GM12878 (cell line): ENCODE data around the gene GRIK3. TPM values are rescaled to one million over a fixed set of nuclear protein-coding genes. Genes with fewer than 3 reads are reported as not detected.

Experiments
- ATAC-seq: fragments of 200-7000 bp; cut with Tn5 transposase; 3 replicates; pipeline ENCODE4 v1.9.1; 2020; ENCODE audit warnings: mild to moderate bottlenecking, moderate library complexity
- BruUV-seq: library from RNA; stranded (reverse); fragments of 400-500 nt; replicated peaks from 2 replicates; lab custom pipeline; 2021; lab: Mats Ljungman, UMichigan
- CTCF ChIA-PET: fragments of 300-600 bp; sonication (Branson Sonifier 250); formaldehyde crosslinking; extraction: SDS; loops from one replicate; lab custom pipeline; 2021; ENCODE audit warnings: inconsistent platforms; lab: Yijun Ruan, JAX
- POLR2A ChIA-PET: fragments of 350-600 bp; formaldehyde crosslinking; extraction: SDS; loops from one replicate; lab custom pipeline; 2021; ENCODE audit warnings: inconsistent platforms; lab: Charles Lee
- RAD21 ChIA-PET: fragments of 300-600 bp; sonication (Branson Sonifier 250); formaldehyde crosslinking; loops from one replicate; lab custom pipeline; 2023; ENCODE audit warnings: antibody characterized with exemption; ENCODE audit not compliant: unreplicated experiment; lab: Charles Lee
- SMC1A ChIA-PET: fragments of 300-600 bp; sonication (Branson Sonifier 250); formaldehyde crosslinking; loops from one replicate; lab custom pipeline; 2023; ENCODE audit not compliant: unreplicated experiment, uncharacterized antibody; lab: Charles Lee
- DNase-seq: peaks from one replicate; pipeline ENCODE4 v3.0.0-alpha.2; 2011; ENCODE audit warnings: low read depth, low spot score
- FAIRE-seq: peaks from 3 replicates; lab custom pipeline; 2011; peaks lifted over from hg19 to GRCh38; lab: Jason Lieb, UNC
- H2AFZ ChIP-seq: 2 replicates; pipeline ENCODE4 v1.6.0; 2011; ENCODE audit warnings: low read depth, low read length, control low read depth; ENCODE audit not compliant: control insufficient read depth
- H3K27ac ChIP-seq: 2 replicates; pipeline ENCODE4 v1.5.1; 2011; ENCODE audit warnings: control low read depth; ENCODE audit not compliant: control insufficient read depth, insufficient read depth
- H3K27me3 ChIP-seq, 2 experiments: replicated peaks in 1 of 2; 2 replicates each; pipeline versions ENCODE4 v1.6.0 to v1.6.1; 2011; ENCODE audit warnings: low read length in 1 of 2; ENCODE audit not compliant: control insufficient read depth in 2 of 2, insufficient read depth in 2 of 2
- H3K36me3 ChIP-seq, 2 experiments: 2 replicates each; pipeline ENCODE4 v1.5.1; 2011; ENCODE audit warnings: low read length in 1 of 2; ENCODE audit not compliant: control insufficient read depth in 2 of 2, insufficient read depth in 2 of 2
- H3K4me1 ChIP-seq: 2 replicates; pipeline ENCODE4 v1.6.1; 2011; ENCODE audit warnings: mild to moderate bottlenecking, low read length, moderate library complexity, mixed read lengths; ENCODE audit not compliant: control insufficient read depth, insufficient read depth
- H3K4me2 ChIP-seq: 2 replicates; pipeline ENCODE4 v1.6.0; 2011; ENCODE audit warnings: control low read depth; ENCODE audit not compliant: control insufficient read depth, insufficient read depth
- H3K4me3 ChIP-seq: fragments of 200-600 bp; sonication (generic); 2 replicates; pipeline ENCODE4 v1.5.1; 2016
- H3K79me2 ChIP-seq: 2 replicates; pipeline ENCODE4 v1.6.0; 2011; ENCODE audit warnings: low read length; ENCODE audit not compliant: control insufficient read depth, insufficient read depth
- H3K9ac ChIP-seq: 2 replicates; pipeline ENCODE4 v1.8.0; 2011; ENCODE audit warnings: low read length, control low read depth, mixed read lengths; ENCODE audit not compliant: control insufficient read depth, insufficient read depth
- H3K9me3 ChIP-seq: replicated peaks from 3 replicates; pipeline ENCODE4 v1.5.1; 2011; ENCODE audit warnings: mild to moderate bottlenecking, low read length; ENCODE audit not compliant: control insufficient read depth, insufficient read depth
- H4K20me1 ChIP-seq: 2 replicates; pipeline ENCODE4 v1.6.0; 2011; ENCODE audit not compliant: control insufficient read depth, insufficient read depth
- ATF7 ChIP-seq: fragments of 450-650 bp; IDR thresholded peaks from 2 replicates; pipeline ENCODE4 v1.6.1; 2016; ENCODE audit warnings: low read depth, mild to moderate bottlenecking
- EGR1 ChIP-seq, 2 experiments: IDR thresholded peaks; 1 replicate in 1 of 2; 2 replicates in 1 of 2; pipeline ENCODE4 v1.6.1; 2011 to 2012; ENCODE audit warnings: low read depth in 2 of 2, low read length in 2 of 2, borderline replicate concordance in 1 of 2, mild to moderate bottlenecking in 1 of 2, moderate library complexity in 1 of 2
- JUNB ChIP-seq: IDR thresholded peaks from 2 replicates; pipeline ENCODE4 v1.6.1; 2016; ENCODE audit warnings: antibody characterized with exemption, mild to moderate bottlenecking
- MYC ChIP-seq: IDR thresholded peaks from 2 replicates; pipeline ENCODE4 v1.6.1; 2011; ENCODE audit warnings: mild to moderate bottlenecking, low read length, moderate library complexity, inconsistent platforms; ENCODE audit not compliant: insufficient read depth, insufficient replicate concordance, insufficient read length, severe bottlenecking
- RBBP5 ChIP-seq: fragments of 200-600 bp; sonication (generic); conservative IDR thresholded peaks from 2 replicates; pipeline ENCODE4 v1.6.1; 2016
- WGBS: methylation state at CpG from one replicate; pipeline ENCODE4 v1.1.6; 2016; ENCODE audit warnings: low lambda C conversion rate; ENCODE audit not compliant: insufficient replicate concordance, insufficient coverage; ENCODE audit errors: missing lambda C conversion rate; 5-methylcytosine and 5-hydroxymethylcytosine counted together
- in situ Hi-C: fragments of 300-500 bp; cut with MboI; formaldehyde crosslinking; loops from 9 replicates; pipeline ENCODE4 v1.14.3; 2018; ENCODE audit warnings: mixed read lengths
- intact Hi-C: fragments of 100-400 bp; cut with micrococcal nuclease; formaldehyde crosslinking; loops from one replicate; pipeline ENCODE4 v1.14.2; 2022; ENCODE audit not compliant: unreplicated experiment
- polyA plus RNA-seq, 11 experiments: library from polyadenylated mRNA; depleted of rRNA in 4 of 11; unstranded in 6 of 11; stranded (reverse) in 5 of 11; fragments of >200 nt; fragmentation: Nextera tagmentation in 4 of 11; fragmentation: Illumina TruSeq in 1 of 11; extraction: Ambion mirVana in 4 of 11; extraction: Trizol in 1 of 11; gene quantifications; 1 replicate in 1 of 11; 2 replicates in 10 of 11; pipeline versions ENCODE4 v1.2.1 to v1.2.3, GENCODE V29; 2011 to 2016; ENCODE audit warnings: inconsistent platforms in 2 of 11, missing spikeins in 2 of 11, low read depth in 1 of 11
- total RNA-seq, 4 experiments: library from RNA; depleted of rRNA in 3 of 4; stranded (reverse); fragments of >200 nt in 3 of 4; fragmentation: Illumina TruSeq in 1 of 4; extraction: Trizol in 1 of 4; gene quantifications; 2 replicates each; pipeline versions ENCODE4 v1.2.1 to v1.2.3, GENCODE V29; 2013 to 2021
- TF ChIP-seq, protein P1 (sequence below), 3 experiments: IDR thresholded peaks in 2 of 3; conservative IDR thresholded peaks in 1 of 3; 2 replicates each; pipeline ENCODE4 v1.5.1; 2011; ENCODE audit warnings: low read depth in 3 of 3, low read length in 3 of 3, mild to moderate bottlenecking in 3 of 3, control low read depth in 2 of 3, moderate library complexity in 2 of 3, inconsistent platforms in 1 of 3, mixed read lengths in 1 of 3; ENCODE audit not compliant: control insufficient read depth in 2 of 3, insufficient read depth in 1 of 3; ENCODE audit errors: extremely low read depth in 1 of 3

Gene GRIK3
- total and polyA plus RNA-seq, 10 of the 15 experiments (the other 5 are each of a cell fraction or from before 2014, with no cell fraction given): not detected

GRCh38 chr1:36981771-36982622, 52.3 kb downstream of the GRIK3 start:
- CTCF ChIA-PET: no interaction called here
- in situ Hi-C loops: no loop called here
- Histone ChIP-seq H3K4me2 (no peak overlapping the region), H3K9ac (no peak overlapping the region), H3K27ac (no peak overlapping the region)
- TF ChIP-seq MYC: no peak
- TF ChIP-seq, protein P1, sequence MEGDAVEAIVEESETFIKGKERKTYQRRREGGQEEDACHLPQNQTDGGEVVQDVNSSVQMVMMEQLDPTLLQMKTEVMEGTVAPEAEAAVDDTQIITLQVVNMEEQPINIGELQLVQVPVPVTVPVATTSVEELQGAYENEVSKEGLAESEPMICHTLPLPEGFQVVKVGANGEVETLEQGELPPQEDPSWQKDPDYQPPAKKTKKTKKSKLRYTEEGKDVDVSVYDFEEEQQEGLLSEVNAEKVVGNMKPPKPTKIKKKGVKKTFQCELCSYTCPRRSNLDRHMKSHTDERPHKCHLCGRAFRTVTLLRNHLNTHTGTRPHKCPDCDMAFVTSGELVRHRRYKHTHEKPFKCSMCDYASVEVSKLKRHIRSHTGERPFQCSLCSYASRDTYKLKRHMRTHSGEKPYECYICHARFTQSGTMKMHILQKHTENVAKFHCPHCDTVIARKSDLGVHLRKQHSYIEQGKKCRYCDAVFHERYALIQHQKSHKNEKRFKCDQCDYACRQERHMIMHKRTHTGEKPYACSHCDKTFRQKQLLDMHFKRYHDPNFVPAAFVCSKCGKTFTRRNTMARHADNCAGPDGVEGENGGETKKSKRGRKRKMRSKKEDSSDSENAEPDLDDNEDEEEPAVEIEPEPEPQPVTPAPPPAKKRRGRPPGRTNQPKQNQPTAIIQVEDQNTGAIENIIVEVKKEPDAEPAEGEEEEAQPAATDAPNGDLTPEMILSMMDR (IDR thresholded peaks at IDR 0.05 in 2 of 3, conservative IDR thresholded peaks at IDR 0.05 in 1 of 3; ENCODE audit: control insufficient read depth in 2 of 3, extremely low read depth in 1 of 3, insufficient read depth in 1 of 3, low read depth in 3 of 3, low read length in 3 of 3): no peak
- no peak for TF ChIP-seq ATF7
- TF ChIP-seq JUNB: no peak
- no peak for TF ChIP-seq EGR1 (IDR thresholded peaks at IDR 0.05; ENCODE audit: borderline replicate concordance in 1 of 2, low read depth in 2 of 2, low read length in 2 of 2)
- no peak for TF ChIP-seq RBBP5
- TF ChIP-seq, all 136 proteins: peak for 0
- no peak overlapping the region for H3K4me3 ChIP-seq
- no peaks in the 10 kb centered on the region for H3K36me3 ChIP-seq
- DNase-seq: no peak
- H2AFZ ChIP-seq: no peak overlapping the region
- H3K79me2 ChIP-seq: no peaks in the 10 kb centered on the region
- no peaks in the 10 kb centered on the region for H3K4me1 ChIP-seq
- FAIRE-seq: no peak
- BruUV-seq: no TSS peak
- ATAC-seq: no peak
- WGBS: 33% methylated on average over 18 of the region's 18 CpGs
- ChIA-PET RAD21 (no interaction called here), POLR2A (no interaction called here), SMC1A (no interaction called here)
- no peaks in the 10 kb centered on the region for H3K9me3 ChIP-seq
- no peaks in the 10 kb centered on the region; a peak in 2 of 4 replicates for H3K27me3 ChIP-seq
- intact Hi-C loops: no loop called here
- H4K20me1 ChIP-seq: no peaks in the 10 kb centered on the region
